Fibroblast of pulmonary artery (primary cell): Measurements from ENCODE around the gene ZDHHC8.

Experiments used
- DNase-seq: peaks from one replicate; pipeline ENCODE4 v3.0.0-alpha.2; 2010; ENCODE audit warnings: low read depth
- H3K4me3 ChIP-seq: replicated peaks from 2 replicates; pipeline ENCODE4 v1.5.1; 2011; ENCODE audit warnings: low read depth, mild to moderate bottlenecking, control low read depth, low read length, moderate library complexity
- TF ChIP-seq, protein P1 (sequence below): IDR thresholded peaks from 2 replicates; pipeline ENCODE4 v1.5.1; 2011; ENCODE audit warnings: mild to moderate bottlenecking, control low read depth, low read length, inconsistent platforms; ENCODE audit errors: missing control alignments

ZDHHC8 gene

DNA sequence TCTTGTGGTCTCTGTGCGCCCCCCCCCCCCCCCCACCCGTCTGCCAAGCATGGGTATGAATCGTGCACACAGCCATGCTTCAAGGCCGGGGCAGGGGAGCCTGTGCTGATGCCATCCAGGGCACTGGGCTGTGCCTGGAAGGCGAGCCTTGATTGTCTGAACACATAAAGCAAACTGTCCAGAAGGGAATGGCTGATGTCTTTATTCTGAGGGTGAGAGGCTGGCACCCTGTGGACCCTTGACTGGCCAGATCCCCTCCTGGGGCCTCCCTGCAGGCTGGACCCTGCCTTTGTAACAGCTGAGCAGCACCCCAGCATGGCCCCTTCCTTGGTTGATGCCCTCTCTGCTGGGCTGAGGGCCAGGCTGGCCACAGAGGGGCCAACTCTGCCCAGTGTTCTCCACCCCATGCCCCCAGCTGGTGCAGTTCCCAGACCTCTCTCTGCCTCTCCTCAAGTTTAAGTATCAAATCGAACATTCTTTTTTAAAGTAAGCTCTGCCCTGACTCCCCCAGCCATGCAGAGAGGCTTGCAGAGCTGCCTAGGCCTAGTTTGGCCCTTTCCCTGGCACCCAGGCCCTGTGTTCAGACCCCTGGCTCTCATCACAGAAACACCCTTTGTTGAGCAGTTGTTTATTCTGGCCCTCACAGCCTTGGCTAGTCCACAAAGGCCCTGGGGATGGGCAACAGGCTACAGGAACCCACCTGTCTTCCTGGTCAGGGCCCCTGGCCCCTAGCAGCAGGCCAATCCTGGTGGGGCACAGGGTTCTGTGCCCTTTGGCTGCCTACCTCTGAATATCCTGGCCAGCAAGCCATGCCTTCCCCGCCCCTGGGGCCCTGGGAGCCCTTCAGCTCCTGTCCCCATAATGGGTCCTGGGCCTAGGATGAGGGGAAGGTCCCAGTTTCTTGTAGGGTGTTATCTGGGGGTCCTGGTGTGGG lies 19.6 kb upstream of the ZDHHC8 start:
- TF ChIP-seq, protein P1, sequence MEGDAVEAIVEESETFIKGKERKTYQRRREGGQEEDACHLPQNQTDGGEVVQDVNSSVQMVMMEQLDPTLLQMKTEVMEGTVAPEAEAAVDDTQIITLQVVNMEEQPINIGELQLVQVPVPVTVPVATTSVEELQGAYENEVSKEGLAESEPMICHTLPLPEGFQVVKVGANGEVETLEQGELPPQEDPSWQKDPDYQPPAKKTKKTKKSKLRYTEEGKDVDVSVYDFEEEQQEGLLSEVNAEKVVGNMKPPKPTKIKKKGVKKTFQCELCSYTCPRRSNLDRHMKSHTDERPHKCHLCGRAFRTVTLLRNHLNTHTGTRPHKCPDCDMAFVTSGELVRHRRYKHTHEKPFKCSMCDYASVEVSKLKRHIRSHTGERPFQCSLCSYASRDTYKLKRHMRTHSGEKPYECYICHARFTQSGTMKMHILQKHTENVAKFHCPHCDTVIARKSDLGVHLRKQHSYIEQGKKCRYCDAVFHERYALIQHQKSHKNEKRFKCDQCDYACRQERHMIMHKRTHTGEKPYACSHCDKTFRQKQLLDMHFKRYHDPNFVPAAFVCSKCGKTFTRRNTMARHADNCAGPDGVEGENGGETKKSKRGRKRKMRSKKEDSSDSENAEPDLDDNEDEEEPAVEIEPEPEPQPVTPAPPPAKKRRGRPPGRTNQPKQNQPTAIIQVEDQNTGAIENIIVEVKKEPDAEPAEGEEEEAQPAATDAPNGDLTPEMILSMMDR: no peak
- no peak for DNase-seq

DNA sequence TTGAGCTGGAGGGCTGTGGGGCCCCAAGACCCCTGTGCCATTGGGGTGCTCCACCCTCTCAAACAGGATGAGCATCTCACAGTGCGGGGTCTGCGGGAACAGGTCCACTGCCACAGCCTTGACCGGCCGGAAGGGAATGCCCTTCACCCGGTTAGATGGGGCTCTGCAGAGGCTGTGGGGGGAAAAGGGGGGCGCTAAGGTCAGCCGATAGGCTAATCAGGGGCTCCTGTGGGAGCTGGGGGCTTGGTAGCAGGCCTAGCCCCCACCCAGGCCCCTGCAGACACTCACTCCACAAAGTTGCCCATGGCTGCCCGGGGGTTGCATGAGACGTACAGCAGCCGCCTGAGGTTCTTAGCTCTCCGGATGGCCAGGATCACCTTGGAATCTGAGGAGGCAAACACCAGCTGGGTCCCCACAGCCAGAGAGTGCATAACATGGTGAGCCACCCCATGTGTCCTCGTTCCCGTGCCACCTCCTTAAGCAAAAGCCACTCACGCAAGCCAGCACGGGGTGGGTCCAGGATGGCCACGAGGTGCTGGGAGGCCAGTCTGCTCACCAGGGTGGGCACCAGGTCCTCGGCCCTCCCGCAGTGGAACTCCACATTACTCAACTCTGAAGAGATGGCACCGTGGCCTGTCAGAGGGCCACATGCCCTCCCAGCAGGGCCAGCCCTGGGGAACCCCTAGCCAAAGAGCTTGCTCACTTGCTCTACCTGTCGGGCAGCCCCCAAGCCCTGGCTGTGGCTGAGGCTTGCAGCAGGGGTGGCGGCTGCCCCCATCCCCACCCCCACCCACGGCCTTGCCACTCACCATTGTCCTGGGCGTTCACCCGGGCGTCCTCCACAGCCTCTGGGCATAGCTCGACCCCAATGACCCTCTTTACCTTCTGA lies 18.7 kb upstream of the ZDHHC8 start:
- H3K4me3 ChIP-seq: no peak overlapping the region
- no peak for DNase-seq
- TF ChIP-seq, protein P1: no peak

More for the DNA sequence above, 19.6 kb upstream of the ZDHHC8 start:
- no peak overlapping the region for H3K4me3 ChIP-seq

DNA sequence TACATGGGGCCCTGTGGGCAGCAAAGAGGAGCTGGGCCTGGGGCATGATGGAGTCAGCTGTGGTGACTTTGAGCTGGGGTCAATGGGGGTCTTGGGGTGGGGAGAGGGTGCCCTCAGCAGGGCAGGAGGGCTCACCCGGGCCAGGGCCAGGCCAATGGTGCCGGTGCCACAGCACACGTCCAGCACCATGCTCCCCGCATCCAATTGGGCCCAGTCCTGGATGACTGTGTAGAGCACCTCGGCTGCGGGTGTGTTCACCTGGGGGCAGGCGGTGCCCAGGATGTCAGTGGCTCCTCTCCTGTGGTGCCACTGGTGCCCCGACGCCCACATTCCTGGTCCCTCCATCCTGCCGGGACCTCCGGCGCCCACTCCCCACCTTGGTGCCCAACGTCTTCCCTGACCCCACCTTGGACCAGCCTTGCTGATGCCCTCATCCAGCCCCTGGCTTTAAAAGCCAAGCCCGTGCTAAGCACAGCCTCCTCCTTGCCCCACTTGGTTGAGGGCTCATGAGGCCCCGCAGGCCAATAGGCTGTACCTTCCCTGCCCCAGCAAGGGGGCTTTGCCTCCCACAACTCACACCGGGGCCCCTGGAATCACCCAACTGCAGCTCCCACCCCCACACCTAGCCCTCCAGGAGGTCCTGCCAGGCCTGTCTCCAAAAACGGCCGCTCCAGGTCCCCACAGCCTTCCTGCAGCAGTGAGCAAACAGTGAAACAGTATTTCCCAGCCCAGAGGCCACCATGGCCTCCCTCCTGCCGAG lies 17.9 kb upstream of the ZDHHC8 start:
- H3K4me3 ChIP-seq: no peak overlapping the region
- DNase-seq: no peak
- TF ChIP-seq, protein P1: no peak

DNA sequence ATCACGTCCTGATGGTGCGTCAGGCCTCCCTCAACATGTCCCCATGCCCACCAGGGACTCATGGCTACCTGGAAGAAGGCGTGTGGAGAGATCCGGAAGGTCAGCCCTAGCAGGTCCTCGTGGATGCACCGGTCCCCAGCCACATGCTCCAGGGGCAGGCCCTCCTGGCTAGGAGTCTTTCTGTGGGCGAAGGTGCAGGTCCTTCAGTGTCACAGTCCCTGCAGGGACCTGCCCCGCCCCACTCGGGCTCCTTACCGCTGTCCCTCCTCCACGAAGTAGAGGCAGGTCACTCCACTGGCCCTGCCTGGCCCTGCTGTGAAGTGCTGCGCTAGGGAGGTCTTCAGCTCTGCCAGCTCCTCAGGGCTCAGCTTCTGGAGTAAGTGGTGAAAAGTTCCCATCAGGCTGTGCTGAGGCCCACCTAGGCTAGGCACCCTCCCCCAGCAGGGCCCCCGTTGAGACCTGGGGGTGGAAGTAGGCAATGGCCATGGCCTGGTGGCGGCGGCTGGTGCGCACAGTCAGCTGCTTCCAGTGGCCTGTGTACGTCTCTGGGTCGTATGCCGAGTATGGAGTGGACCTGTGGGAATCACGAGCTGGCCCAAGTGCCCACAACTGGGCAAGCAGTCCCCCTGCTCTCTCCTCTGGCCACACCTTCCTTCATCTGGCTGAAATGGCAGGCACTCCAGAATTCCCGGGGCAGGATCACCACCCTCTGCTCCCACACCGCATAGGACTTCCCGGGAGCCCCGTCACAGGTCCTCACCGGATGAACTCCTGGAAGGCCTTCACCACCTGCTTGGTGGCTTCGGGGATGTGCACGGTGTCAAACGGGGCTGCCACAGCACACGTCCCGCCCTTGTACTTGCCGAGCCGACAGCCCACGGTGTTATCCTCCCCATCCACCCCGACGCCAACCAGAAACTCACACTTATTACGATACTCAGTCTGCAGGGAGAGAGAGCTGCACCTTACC lies 16.8 kb upstream of the ZDHHC8 start:
- TF ChIP-seq, protein P1: no peak
- no peak overlapping the region for H3K4me3 ChIP-seq
- DNase-seq: no peak

DNA sequence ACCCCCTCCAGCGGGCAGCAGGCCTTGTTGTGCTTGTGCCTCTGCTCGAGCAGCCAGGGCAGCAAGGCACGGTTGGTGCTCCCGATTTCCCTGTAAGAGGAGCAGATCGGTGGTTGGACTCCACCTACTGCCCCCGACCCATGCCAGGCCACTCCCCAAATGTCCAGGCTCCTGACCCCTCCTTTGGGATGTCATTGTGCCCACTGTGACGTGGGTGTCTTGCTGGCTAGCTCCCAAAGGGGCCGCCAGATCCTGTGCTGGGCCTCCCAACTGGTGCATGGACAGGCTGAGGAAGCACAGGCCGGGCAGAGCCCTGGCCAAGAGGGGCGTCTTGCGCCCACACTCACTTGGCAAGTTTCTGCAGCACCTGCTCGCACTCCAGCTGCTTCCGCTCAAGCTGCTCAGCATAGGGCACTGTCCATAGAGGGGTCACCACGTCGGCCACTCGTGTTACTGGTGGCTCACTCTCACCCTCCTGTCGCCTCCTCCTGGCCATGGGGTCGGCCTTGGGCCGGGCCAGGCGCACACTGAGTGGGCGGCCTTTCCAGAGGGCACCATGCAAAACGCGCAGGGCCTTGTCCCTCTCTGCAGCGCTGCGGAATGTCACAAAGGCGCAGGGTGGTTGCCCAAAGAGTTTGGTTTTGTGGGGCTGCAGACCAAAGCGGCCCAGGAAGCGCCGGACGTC lies 15.8 kb upstream of the ZDHHC8 start, which contains the start of gene RANBP1:
RANBP1 (plus strand) TSS at position 414 of the 685 bp plus-strand sequence; CDS start at position 495, 81 bp downstream.
- peak within 1 kb of the TSS; percentile 95 for H3K4me3 ChIP-seq
- TF ChIP-seq, protein P1: no peak
- DNase-seq: no peak
